DOHH2 (cell line): Measurements from ENCODE around the gene RBM47.

ENCODE experiments used
- H3F3A ChIP-seq: fragments of 200-600 bp; sonication (generic), shearing (Covaris generic); 2 replicates; pipeline ENCODE4 v1.6.0; 2016; ENCODE audit warnings: antibody characterized with exemption, mild to moderate bottlenecking; ENCODE audit not compliant: control insufficient read depth, insufficient read depth
- H3K27ac ChIP-seq: fragments of 200-600 bp; sonication (generic); 2 replicates; pipeline ENCODE4 v1.5.1; 2014; ENCODE audit warnings: low read depth, mild to moderate bottlenecking, low read length, moderate library complexity
- H3K27me3 ChIP-seq: fragments of 200-600 bp; sonication (generic); 2 replicates; pipeline ENCODE4 v1.6.1; 2014; ENCODE audit warnings: mild to moderate bottlenecking, low read length, mixed read lengths; ENCODE audit not compliant: control insufficient read depth
- H3K36me3 ChIP-seq: fragments of 200-600 bp; sonication (generic); 2 replicates; pipeline ENCODE4 v1.6.1; 2014; ENCODE audit warnings: mild to moderate bottlenecking, low read length, moderate library complexity, mixed read lengths; ENCODE audit not compliant: control insufficient read depth
- H3K4me1 ChIP-seq: fragments of 200-600 bp; sonication (generic); 2 replicates; pipeline ENCODE4 v1.6.1; 2014; ENCODE audit warnings: mild to moderate bottlenecking, low read length, mixed read lengths; ENCODE audit not compliant: control insufficient read depth
- H3K4me2 ChIP-seq: fragments of 200-600 bp; sonication (generic); 2 replicates; pipeline ENCODE4 v1.6.0; 2014; ENCODE audit warnings: mild to moderate bottlenecking, low read length, moderate library complexity
- H3K4me3 ChIP-seq: fragments of 200-600 bp; sonication (generic); 2 replicates; pipeline ENCODE4 v1.5.1; 2014; ENCODE audit warnings: mild to moderate bottlenecking, low read length, mixed read lengths
- H3K79me2 ChIP-seq: fragments of 200-600 bp; sonication (generic); 2 replicates; pipeline ENCODE4 v1.6.1; 2014; ENCODE audit warnings: mild to moderate bottlenecking, low read length, mixed read lengths; ENCODE audit not compliant: control insufficient read depth
- H3K9me2 ChIP-seq: fragments of 200-600 bp; sonication (generic); replicated peaks from 2 replicates; pipeline ENCODE4 v1.6.1; 2014; ENCODE audit warnings: mild to moderate bottlenecking, low read length, mixed read lengths; ENCODE audit not compliant: control insufficient read depth
- H3K9me3 ChIP-seq: fragments of 200-600 bp; sonication (generic); 2 replicates; pipeline ENCODE4 v1.6.1; 2014; ENCODE audit warnings: antibody characterized with exemption, low read length, mixed read lengths; ENCODE audit not compliant: control insufficient read depth, insufficient read depth
- H4K20me1 ChIP-seq: fragments of 200-600 bp; sonication (generic); 2 replicates; pipeline ENCODE4 v1.6.0; 2014; ENCODE audit warnings: low read depth, mild to moderate bottlenecking, antibody characterized with exemption, low read length, moderate library complexity; ENCODE audit not compliant: control insufficient read depth, insufficient read depth
- CTCF ChIP-seq: fragments of 200-600 bp; sonication (generic); IDR thresholded peaks from one replicate; pipeline ENCODE4 v1.5.1; 2014; ENCODE audit warnings: antibody characterized with exemption, mild to moderate bottlenecking, low read depth, low read length; ENCODE audit not compliant: poor library complexity, severe bottlenecking
- EZH2phosphoT487 ChIP-seq: fragments of 200-600 bp; sonication (generic); IDR thresholded peaks from 2 replicates; pipeline ENCODE4 v1.6.1; 2017; ENCODE audit warnings: borderline replicate concordance, mild to moderate bottlenecking, antibody characterized with exemption, low read length, moderate library complexity, mixed read lengths

Gene RBM47

DNA sequence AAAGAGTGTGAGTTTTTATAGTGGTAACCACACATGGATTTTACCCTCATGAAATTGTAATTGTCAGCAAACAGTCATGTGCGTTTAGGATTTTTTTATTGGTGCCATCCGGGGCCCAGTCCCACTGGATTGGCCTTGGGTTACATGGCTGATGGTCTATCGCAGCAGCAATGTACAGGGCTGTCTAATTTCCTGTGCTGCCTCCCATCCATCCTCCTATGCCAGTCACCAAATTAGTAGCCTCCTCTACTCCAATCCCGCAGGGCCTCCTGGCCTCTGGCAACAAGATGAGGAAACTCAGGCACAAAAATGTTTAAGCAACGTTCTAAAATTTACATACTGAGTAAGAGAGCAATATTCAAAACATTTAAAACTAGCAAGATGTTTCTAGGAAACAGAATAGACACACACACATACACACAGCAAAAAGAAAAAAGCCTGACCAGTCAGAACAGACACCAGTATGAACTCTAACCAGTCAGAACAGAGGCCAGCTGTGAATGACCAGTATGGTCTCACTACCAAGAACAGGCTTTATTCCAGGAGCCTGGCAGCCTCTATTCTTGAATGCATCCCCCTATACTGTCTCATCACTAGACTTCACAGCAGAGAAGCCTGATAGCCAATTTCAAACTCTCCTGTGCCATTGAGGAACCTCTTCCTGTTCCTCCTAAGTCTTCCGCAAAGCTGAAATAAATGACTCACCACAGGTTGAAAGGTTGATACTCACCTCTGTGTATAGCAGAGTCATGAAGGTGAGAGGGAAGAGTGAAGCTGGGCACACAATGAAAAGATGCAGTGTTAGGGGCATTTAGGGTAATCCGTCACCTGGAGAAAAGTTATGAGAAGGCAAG is 251.9 kb downstream of the RBM47 start:
- no peak for TF ChIP-seq EZH2phosphoT487
- no peak for TF ChIP-seq CTCF
- H3K9me3 ChIP-seq, result no peaks in the 10 kb centered on the region
- H3K9me2 ChIP-seq, result no peaks in the 10 kb centered on the region
- H3F3A ChIP-seq, result no peaks in the 10 kb centered on the region
- no peaks in the 10 kb centered on the region for H4K20me1 ChIP-seq
- H3K36me3 ChIP-seq, result no peaks in the 10 kb centered on the region
- no peak overlapping the region for H3K4me2 ChIP-seq
- no peaks in the 10 kb centered on the region for H3K4me1 ChIP-seq
- H3K79me2 ChIP-seq, result no peaks in the 10 kb centered on the region
- no peak overlapping the region for H3K4me3 ChIP-seq
- no peak overlapping the region for H3K27ac ChIP-seq
- H3K27me3 ChIP-seq, result no peaks in the 10 kb centered on the region

- no peak for TF ChIP-seq CTCF
- no peak for TF ChIP-seq EZH2phosphoT487
These were observed 254.0 kb downstream of the RBM47 start for GRCh38 chr4:40375620-40376019.

GRCh38 chr4:40375095-40375494 is 254.6 kb downstream of the RBM47 start:
- Histone ChIP-seq H3K79me2 (no peaks in the 10 kb centered on the region), H3K36me3 (no peaks in the 10 kb centered on the region), H3K27me3 (peaks cover 3% of the 10 kb centered on the region; the same call in 1 of the 2 replicates), H3K27ac (no peak overlapping the region), H4K20me1 (no peaks in the 10 kb centered on the region), H3K9me3 (no peaks in the 10 kb centered on the region), H3F3A (no peaks in the 10 kb centered on the region), H3K4me3 (no peak overlapping the region), H3K4me1 (no peaks in the 10 kb centered on the region), H3K4me2 (no peak overlapping the region), H3K9me2 (no peaks in the 10 kb centered on the region)
- no peak for TF ChIP-seq CTCF
- TF ChIP-seq EZH2phosphoT487, result no peak

More at GRCh38 chr4:40375620-40376019, 254.0 kb downstream of the RBM47 start:
- Histone ChIP-seq H3K79me2 (no peaks in the 10 kb centered on the region), H3K4me2 (no peak overlapping the region), H3K27me3 (peaks cover 3% of the 10 kb centered on the region; the same call in 1 of the 2 replicates), H3K9me3 (no peaks in the 10 kb centered on the region), H3F3A (no peaks in the 10 kb centered on the region), H3K27ac (no peak overlapping the region), H3K36me3 (no peaks in the 10 kb centered on the region), H4K20me1 (no peaks in the 10 kb centered on the region), H3K4me3 (no peak overlapping the region), H3K9me2 (no peaks in the 10 kb centered on the region), H3K4me1 (no peaks in the 10 kb centered on the region)
